Forelimb muscle (tissue), 1 donor: ENCODE results near the gene ERGIC1. TPM values are rescaled to one million over a fixed set of nuclear protein-coding genes. Genes with fewer than 3 reads are reported as not detected.
"Not testable (repeated sequence)": the region's sequence is repeated elsewhere in the genome, so short reads cannot be mapped to it uniquely, and the experiment has no call there.

Experiments used
- DNase-seq: peaks from one replicate; pipeline ENCODE4 v3.0.0-alpha.2; 2013; ENCODE audit warnings: low read depth
- polyA plus RNA-seq: library from polyadenylated mRNA; unstranded; fragments of 120-200 nt; gene quantifications from one replicate; pipeline ENCODE4 v1.2.1, GENCODE V29; 2013; ENCODE audit not compliant: insufficient read length

The ERGIC1 gene
- polyA plus RNA-seq, 1 donor, result 83.4 TPM

GRCh38 chr5:172800088-172800551 lies 33.9 kb upstream of the ERGIC1 start:
- no peak for DNase-seq

DNA sequence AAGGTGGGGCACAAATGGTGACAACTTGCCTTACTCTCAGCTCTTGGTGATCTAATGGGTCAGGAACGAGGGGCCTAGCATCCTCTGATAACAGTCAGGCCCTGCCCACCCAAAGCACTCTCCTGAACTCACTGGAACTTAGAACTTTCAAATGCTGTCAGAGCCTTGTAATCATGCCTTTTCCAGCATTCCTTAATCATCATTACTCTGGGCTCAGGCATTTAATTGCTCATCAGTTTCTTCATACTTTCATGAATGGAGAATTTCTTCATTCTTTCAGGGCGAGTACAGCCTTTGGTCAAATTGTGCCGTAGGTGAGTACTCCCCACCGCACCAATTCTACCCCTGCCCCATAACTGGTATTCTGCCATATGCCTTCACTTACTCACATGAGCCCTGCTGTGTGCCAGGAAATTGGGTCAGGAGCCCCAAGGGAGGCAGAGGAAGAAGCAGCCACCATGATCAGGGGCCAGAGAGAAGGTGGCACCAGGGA lies 32.8 kb upstream of the ERGIC1 start:
- DNase-seq, result no peak

DNA sequence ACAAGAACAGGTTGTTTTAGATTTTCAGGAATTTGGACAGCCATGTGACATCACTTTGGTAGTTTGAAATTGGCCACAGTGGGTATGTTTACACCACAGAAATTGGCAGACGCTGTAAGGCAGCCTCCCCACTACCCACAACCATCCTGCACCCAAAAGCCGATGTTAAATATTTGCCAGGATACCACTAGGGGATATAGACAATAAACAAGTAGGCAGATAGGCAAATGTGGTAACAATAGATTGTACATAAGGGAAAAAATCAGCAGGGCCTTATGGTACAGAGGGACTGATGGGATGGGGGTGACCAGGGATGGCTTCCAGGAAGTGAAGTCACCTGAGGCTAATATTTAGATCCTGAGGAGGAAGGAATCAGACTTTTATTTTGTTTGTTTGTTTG lies 31.9 kb upstream of the ERGIC1 start:
- no peak for DNase-seq

DNA sequence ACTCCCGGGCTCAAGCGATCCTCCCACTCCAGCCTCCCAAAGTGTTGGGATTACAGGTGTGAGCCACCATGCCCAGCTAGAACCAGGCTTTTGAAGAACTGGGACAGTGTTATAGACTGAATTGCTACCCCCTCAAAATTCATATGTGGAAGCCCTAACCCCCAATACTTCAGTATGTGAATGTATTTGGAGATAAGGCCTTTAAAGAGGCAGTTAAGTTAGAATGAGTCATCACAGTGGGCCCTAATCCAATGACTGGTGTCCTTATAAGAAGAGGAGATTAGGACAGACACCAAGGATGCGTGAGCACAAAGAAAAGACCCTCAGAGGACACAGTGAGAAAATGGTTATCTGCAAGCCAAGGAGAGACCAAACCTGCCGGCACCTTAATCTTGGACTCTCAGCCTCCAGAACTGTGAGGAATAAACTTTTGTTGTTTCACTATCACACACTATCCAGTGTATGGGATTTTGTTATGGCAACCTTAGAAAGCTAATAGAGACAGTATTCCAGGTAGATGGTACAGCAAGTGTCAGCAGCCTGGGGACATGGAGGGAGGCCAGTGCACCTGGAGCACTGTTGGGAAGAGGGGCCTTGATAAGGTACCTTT lies 31.4 kb upstream of the ERGIC1 start:
- no peak for DNase-seq

- DNase-seq, result no peak
These were observed 28.9 kb upstream of the ERGIC1 start for GRCh38 chr5:172805018-172805683.

DNA sequence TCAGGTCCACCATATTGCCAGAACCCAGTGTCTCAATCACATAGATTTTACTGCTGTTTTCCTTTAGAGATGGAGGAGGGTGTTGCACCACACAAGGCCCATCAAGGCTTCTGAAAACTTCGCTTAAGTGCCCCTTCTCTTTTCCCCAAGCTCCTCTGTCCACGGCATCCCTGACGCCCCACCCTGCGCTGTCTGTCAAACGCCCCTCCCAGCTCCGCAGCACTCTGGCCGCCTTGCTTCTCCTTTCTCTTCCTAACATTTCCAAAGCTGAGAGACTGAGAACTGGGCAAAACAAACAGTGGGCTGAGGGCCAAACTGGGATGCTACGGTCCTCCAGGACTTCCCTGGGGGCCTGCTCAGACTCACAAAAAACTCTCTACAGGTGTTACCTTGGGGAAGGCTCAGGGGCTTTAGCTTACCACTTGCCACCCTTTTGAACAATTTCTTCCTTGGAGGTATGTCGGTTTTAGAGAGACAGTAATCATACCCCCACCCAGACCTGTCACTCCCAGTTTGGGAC lies 28.3 kb upstream of the ERGIC1 start:
- DNase-seq, result no peak

DNA sequence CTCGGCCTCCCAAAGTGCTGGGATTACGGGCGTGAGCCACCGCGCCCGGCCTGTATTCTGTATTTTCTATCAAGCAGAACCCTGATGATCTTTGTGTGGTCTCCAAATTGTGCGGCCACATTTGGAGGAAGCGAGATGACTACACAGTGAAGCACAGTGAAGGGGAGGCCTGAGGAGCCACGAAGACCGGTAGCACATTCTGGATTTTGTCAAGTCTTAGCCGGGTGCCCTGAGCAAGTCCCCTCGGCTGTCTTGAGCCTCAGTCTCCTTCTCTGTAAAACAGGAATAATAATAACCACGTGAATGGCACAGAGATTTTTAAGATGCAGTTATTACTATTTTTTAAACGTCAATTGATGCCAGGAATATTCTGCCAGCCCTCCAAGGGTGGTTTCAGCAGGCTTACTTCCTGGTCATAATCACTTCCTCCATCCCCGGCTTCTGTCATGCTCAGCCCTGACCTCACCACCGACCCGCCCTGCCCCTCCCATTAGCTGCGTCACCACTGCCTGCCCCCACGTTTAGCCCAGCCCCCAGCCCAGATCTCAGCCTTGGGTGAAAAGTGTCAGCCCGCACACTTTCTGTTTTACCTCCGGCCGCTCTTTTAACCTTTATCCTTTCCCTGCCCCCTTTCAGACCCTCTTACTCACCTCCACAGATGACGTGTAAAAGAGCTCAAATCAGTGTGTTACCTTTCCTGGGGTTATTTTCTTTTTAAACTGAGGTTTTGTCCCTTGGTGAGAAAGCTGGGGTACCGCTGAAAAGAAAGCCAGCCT lies 27.0 kb upstream of the ERGIC1 start:
- no peak for DNase-seq

GRCh38 chr5:172807766-172808311 lies 26.2 kb upstream of the ERGIC1 start:
- no peak for DNase-seq

DNA sequence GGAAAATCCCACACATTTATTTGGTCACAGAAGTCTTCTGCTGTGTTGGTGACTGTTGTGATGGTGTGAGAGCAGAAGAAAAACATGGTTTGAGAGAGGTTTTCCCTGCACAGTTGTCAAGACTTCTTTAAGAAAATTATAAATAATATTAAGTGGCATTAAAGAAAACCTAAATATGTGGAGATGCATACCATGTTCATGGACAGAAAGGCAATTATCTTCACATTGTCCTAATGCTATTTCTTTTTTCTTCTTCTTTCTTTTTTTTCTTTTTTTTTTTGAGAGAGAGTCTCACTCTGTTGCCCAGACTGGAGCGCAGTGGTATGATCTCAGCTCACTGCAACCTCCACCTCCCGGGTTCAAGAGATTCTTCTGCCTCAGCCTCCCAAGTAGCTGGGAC lies 24.3 kb upstream of the ERGIC1 start:
- no peak for DNase-seq

DNA sequence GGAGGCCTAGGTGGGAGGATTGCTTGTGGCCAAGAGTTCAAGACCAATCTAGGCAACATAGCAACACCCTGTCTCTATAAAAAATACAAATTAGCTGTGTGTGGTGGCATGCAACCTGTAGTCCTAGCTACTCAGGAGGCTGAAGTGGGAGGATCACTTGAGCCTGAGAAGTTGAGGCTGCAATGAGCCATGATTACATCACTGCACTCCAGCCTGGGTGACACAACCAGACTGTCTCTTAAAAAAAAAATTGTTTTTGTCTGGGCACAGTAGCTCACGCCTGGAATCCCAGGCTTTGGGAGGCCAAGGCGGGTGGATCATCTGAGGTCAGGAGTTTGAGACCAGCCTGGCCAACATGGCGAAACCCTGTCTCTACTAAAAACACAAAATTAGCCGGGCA lies 23.1 kb upstream of the ERGIC1 start:
- DNase-seq, result not testable (repeated sequence)

DNA sequence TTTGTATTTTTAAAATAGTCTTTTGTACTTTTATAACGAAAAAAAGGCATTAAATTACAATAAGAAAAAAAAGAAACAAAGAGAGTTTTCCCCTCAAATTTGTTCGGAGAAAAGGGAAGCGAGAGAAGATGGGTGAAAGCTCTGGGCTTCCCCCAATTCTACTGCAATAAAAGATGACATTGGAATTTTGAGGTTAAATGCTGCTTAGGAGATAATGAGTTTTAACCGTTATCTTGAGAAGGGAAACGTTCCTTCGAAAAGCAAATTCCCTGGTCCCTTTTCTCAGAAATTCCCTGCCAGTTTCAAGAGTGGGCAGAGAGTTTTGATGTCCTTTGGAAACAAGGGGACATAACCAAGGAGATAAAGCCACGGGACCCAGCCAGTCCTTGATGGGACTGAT lies 18.4 kb upstream of the ERGIC1 start:
- DNase-seq, result no peak

- no peak for DNase-seq
These were observed 17.0 kb upstream of the ERGIC1 start for GRCh38 chr5:172816925-172817562.

DNA sequence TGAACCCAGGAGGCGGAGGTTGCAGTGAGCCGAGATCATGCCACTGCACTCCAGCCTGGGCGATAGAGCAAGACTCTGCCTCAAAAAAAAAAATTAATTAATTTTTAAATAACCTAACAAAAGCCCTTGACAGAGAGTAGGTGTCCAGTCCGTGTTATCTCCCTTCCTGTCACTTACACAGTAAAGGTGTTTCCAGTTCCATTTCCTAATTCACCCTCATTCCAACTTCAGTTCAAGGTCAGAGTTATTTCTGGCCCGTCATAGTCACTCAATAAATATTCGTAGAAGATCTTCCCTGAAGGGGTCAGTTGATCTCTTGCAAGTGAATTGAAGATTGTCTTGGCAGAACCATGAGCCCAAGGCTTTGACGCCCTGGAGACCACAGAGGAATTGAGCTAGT lies 16.4 kb upstream of the ERGIC1 start:
- DNase-seq, result no peak

DNA sequence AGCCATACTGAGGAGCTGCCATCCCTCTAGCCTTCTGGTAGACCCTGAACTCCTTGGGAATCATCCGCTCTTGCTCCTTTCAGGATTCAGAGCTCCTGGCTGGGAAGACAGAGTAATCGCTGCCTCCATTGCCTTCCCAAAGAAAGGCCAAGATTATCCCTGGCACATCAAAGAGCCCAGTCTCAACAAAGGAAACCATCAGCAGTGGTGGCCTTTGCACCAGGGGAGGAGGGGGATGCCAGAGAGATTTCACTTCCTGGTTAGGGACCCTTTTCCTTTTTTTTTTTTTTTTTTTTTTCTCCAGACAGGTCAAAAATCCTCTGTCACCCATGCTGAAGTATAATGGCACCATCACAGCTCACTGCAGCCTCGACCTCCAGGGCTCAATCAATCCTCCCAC lies 16.0 kb upstream of the ERGIC1 start:
- DNase-seq, result no peak

DNA sequence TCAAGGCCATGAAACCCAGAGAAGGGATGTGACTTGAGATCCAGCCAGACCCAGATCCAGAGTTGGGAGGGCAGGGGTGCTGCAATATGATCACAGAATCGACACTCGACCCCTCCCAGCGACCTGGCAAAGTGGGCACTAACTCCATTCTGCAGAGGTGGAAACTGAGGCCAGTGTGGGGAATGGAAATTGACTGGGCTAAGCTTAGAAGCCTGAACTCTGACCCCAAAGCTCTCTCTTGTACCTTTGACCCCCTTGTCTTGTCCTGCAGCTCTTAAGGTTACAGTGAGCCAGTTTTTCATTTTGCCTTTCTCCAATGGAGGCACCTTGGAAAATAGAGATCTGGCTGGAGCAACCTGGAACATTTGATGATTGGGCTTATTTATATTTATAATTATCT lies 14.5 kb upstream of the ERGIC1 start:
- no peak for DNase-seq

GRCh38 chr5:172820046-172820767 lies 13.8 kb upstream of the ERGIC1 start:
- no peak for DNase-seq

GRCh38 chr5:172821340-172821985 lies 12.6 kb upstream of the ERGIC1 start:
- no peak for DNase-seq

GRCh38 chr5:172823840-172824362 lies 10.2 kb upstream of the ERGIC1 start:
- DNase-seq, result no peak

DNA sequence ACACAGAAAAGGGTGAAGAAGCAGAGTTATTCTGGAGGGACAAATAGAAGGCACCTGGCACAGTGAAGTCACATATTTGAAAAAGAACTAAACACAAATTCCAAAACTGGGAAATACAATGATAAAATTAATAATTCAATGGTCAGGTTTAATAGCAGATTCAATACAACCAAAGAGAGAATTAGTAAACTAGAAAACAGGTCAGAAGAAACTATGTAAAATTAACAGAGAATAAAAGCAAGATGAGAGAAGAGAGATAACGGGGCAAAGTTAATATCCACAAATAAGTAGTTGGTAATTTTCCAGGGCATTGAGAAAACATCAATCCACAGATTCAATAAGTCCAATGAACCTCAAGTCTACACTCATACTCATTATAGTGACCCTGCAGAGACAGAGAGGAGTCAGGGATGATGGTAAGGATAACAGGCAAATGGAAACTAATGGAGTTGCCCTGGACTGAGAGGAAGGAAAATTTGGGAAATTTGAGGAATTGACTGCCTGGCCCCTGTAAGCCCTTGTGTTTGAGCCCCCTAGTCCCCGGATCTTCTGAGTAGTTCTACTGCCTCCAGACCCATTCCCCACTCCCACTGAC lies 8.3 kb upstream of the ERGIC1 start:
- no peak for DNase-seq

GRCh38 chr5:172827841-172828240 lies 6.2 kb upstream of the ERGIC1 start:
- DNase-seq, result no peak
